ENCODE measurements around the gene FEM1B.

- TF ChIP-seq POLR2A (IDR thresholded peaks at IDR 0.05; ENCODE audit: low read length) = no peak
- no peak for TF ChIP-seq GATA1 (IDR thresholded peaks at IDR 0.05; ENCODE audit: low read depth, low read length)
These were observed 67.1 kb downstream of the FEM1B start for GRCh38 chr15:68344600-68344999.

Measured in erythroblast (primary cell).